HTERT RPE-1 (cell line): Measurements from ENCODE around the gene LRRC73.
"Not testable (repeated sequence)": the region's sequence is repeated elsewhere in the genome, so short reads cannot be mapped to it uniquely, and the experiment has no call there.

Experiments used
- in situ Hi-C: fragments of 300-500 bp; cut with MboI; formaldehyde crosslinking; loops from 4 replicates; pipeline ENCODE4 v1.14.3; 2020; ENCODE audit warnings: low sequenced_read_pairs

LRRC73 gene, protein sequence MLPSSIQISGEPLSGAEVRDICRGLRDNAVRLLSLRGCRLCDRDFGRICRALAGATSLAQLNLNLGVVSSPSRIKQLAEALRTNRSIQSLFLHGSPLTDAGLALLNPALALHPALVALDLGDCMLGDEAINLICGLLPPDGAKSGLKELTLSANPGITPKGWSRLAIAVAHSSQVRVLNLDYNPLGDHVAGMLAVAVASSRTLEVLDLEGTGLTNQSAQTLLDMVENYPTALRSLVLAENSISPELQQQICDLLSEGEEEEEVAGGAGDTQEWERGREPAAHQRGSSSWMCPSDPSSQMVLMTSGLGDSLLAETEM

DNA sequence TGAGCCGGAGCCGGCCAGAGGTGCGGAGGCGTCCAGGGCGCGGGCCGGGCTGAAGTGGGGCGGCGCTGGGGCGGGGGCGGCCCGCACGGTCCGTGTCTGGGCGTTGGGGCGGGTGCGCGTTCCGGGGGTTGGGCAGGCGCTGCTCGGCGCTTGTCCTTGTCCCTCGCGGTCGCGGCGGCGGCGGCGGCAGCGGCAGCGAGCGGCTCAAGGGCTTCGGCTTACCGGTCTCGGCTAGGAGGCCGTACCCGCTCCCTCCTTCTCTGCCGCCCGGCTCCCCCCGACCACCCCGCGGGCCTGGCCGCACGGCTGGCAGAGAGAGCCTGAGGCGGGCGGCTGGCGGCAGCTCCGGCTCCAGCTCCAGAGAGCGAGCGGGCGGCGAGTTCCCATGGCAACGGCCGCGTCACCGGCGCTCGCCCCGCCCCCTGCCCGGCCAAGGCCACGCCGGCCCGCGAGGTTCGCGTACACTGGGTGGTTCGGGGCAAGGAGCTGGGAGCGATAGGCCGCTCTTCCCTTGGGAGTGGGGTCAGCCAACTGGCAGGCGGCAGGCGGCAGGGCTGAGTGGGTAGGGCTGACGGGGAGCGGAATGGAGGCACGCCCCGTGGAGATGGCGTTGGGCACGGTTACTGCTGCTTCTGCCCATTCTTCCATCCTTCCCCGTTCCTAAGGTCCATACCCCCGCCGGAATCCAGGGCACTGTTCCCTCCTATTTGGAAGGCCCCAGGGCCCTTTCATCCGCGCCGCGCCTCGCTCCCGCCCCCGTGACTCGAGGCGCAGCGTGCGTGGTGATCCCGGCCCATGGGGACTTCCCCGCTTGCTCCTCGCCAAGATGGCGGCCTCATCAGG is at the start of gene LRRC73:
TSS of gene LRRC73 (minus strand) at position 363 of the 843 bp plus-strand sequence. CDS start 561 bp downstream, outside the sequence.
- in situ Hi-C loops, result no loop called here

DNA sequence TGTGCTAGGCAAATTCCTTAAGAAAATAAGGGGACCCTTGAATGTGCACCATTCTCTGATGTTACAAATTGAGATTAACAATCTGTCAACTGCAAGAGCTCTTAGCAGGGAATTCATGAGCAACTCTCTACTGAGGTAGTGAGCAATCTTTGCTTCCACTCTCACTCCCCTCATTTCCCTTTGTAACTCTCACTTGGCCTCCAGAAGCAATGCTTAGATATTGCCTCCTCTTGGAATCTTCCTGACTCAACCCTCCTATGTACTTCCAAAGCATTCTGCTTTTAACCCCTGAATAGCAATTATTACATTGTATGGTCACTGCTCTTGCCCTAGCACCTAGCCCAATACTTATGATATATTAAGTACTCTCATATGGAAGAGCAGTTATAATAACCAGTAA is 49.2 kb upstream of the LRRC73 start:
- in situ Hi-C loops, result no loop called here

DNA sequence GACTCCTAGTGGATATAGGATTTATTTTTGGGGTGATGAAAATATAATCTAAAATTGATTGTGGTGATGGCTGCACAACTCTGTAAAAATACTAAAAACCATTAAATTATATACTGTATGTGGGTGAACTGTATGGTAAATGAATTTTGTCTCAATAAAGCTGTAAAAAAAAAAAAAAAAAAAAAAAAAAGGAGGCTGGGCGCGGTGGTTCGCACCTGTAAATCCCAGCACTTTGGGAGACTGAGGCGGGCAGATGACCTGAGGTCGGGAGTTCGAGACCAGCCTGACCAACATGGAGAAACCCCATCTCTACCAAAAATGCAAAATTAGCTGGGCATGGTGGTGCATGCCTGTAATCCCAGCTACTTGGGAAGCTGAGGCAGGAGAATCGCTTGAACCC is 47.5 kb upstream of the LRRC73 start:
- in situ Hi-C loops, result not testable (repeated sequence)

DNA sequence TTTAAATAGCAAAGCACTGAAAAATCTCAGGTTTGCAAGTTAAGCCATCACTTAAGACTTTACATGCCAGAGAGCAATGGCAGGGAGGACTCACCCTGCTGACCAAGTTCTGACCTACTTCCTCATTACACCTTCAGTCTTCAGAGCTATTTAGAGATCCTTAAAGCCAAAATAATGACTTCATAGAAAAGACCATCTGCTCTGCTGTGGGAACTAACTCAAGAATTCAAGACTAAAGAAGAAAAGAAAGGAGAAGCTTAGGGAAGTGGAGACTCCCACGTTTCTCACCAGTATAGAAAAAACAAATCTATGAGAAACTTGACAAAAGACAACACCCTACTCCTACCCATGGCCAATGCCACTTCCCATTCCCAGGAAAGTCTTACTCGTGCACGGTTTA is 37.1 kb upstream of the LRRC73 start:
- in situ Hi-C loops, result no loop called here

DNA sequence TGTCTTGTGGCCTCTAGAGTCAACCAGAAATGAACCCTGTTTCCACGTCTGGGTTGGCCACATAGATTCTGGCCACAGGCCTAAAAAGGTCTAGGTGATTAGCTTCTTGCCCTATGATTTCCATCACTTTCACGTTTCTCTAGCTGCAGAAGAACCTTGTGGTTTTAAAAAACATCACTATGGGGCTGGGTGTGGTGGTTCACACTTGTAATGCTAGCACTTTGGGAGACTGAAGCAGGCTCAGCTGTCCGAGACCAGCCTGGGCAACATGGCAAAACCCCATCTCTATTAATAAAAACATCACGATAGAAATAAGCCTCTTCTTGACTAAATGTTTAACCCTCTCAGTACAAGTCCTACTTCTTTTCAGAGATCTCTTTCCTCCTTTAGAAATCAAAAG is 34.3 kb upstream of the LRRC73 start:
- in situ Hi-C loops, result no loop called here

DNA sequence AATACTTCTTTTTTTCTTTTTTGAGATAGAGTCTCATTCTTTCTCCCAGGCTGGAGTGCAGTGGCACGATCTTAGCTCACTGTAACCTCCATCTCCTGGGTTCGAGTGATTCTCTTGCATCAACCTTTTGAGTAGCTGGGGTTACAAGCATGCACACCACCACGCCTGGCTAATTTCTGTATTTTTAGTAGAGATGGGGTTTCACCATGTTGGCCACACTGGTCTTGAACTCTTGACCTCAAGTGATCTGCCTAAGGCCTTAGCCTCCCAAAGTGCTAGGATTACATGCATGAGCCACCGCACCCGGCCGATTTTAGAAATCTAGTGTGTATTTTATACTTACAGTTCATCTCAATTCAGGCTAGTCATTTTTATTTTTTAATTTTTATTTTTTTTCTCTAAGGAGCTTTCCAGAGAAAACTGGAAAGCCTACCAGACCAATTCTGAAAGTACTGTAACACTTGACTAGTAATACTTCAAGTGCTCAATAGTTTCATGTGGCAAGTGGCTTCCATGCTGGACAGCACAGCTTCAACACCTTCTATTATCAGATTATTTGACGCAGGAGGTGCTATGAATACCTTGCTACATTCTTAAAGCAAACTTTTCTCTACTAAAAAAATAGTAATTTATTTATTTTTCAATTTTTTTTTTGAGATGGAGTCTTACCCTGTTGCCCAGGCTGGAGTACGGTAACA is 31.8 kb upstream of the LRRC73 start:
- in situ Hi-C loops, result no loop called here

DNA sequence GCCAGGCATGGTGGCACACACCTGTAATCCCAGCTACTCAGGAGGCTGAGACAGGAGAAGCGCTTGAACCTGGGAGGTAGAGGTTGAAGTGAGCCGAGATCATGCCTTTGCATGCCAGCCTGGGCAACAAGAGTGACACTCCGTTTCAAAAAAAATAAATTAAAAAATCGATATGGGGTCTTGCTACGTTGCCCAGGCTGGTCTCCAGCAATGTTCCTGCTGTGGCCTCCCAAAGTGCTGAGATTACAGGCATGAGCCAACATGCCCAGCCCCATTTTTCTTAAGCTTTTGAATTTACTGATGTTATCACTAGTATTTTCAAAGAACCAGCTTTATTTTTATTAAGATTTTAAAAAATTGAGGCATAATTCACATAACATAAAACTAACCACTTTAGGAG is 30.4 kb upstream of the LRRC73 start:
- in situ Hi-C loops, result no loop called here

DNA sequence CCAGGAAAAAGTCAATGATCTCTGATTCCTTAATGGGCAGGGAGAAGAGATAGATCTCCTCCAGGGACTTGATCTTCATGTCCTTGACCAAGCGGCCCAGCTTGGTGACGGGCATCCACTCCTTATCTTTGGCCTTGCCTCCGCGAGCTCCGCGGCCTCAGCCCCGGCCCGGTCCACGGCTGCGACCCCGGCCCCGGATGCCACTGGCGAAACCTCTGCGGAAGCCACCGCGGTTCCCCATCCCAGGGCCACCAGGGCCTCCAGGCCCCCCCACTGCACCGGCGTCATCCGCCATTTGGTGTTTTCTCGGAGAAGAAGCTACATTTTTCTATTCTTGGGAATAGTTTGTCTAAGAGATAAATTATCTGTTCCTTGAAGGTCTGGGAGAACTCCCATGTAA is 29.3 kb upstream of the LRRC73 start:
- in situ Hi-C loops, result not testable (repeated sequence)

DNA sequence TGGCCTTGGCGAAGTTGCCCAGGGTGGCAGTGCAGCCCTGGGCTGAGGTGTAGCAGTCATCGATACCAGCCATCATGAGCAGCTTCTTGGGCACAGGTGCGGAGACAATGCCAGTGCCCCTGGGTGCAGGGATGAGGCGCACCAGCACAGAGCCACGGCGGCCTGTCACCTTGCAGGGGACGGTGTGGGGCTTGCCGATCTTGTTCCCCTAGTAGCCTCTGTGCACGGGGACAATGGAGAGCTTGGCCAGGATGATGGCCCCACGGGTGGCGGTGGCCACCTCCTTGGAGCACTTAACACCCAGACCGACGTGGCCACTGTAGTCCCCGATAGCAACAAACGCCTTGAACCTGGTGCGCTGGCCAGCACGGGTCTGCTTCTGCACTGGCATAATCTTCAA is 28.8 kb upstream of the LRRC73 start:
- in situ Hi-C loops, result not testable (repeated sequence)

DNA sequence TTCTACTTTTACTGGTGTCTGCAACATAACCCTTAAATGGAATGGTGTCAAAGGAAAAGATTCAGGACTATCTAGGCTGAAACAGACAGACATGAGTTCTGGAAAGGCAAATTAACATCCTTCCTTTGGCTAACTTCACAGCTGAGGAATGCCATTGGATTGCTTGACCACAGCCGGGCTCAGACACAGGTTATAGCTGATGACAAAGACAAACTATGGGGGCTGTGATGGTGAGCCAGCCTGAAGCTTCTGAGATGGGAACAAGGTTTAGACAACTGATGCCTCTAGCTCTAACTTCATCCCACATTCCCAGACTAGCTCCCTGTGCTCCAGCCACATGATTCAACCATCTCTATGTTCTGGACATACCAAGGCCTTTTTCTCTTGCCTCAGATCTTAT is 22.1 kb upstream of the LRRC73 start:
- in situ Hi-C loops, result no loop called here

DNA sequence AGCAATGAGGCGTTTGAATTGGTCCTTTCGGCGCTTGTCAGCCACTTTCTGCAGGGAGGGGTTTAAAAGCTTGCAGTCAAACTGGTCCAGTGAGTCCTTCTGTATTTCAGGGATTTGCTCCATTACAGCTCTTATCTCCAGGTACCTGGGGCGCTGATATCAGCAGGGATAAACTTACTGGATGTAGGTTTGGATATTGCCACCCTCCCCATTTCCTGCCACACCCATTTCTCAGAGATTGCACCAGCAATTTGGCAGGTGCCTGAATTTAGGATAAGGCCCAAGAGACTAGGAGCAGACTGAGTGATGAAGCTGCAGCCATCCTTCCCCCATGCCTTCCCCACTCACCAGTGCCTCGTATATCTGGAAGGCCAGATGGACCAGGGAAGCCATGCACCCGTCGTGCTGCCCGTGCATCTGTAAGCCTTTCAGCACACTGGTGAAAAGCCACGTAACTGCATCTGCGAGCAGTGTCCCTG is 14.4 kb upstream of the LRRC73 start:
- in situ Hi-C loops, result no loop called here

DNA sequence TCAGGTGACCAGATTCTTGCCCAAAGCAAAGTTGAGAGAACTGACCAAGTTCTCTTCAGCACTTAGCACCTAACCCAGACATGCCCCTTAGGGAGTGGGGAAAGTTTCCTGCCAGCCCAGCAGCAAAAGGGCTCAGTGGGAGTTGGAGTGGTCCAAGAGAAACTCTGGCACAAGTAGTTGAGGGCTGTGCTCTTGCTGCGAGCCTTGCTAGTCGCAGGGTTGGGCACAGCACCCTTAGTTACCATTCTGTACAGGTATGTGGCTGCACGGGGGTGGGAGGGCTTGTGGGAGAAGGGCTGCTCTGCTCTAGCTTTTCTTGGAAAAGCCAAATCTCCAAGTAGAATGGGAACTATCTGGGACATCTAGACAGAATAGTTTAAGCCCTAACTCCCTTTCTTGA is 13.1 kb upstream of the LRRC73 start:
- in situ Hi-C loops, result no loop called here

DNA sequence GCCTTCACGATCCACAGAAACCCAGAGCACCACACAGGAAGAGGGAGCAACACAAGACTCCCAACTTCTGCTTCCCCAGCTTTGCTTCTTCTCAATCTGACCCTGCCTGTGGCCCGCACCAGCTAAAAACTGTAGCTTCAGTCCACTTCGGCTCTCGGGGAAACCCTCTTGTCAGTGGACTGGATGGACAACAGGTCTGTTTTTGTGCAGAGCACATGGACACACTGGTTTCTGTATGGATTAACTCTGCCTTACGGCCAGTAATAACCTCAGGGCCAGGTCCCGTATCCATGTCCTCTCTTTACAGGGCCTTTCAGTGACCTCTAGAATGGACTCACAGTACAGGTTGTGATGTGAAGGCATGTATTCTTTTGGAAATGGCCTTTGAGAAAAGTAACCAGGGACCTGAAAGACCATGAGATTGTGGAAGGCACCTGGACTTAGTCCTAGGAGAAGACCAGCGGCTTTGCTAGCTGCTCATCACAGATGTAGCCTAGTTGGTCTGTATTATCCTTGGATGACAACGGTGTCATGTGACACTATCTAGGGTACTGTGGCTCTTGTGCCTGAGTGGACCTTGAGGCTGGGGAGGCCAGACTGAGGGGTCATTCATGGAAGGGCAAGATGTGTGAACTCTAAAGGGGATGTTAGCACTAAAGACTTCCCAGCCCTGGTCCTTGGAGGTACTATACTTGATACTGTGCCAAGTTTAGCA is 12.6 kb upstream of the LRRC73 start:
- in situ Hi-C loops, result no loop called here

DNA sequence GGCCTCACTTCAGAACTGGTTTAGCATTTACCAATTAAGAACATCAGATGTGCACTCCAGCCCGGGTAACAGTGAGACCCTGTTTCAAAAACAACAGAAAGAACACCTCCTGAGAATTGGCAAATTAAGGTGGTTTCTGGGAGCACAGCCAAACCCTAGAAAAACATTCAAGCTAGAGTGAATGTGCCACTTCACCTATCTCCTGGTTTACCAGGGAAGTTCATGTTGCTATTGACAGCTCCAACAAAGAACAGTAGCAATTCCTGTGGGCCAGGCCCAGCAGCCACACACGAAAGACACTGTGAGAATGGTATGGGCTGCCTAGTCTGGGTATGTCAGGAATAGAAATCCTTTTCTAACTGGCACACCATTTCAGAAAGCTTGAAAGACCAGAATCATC is 11.7 kb upstream of the LRRC73 start:
- in situ Hi-C loops, result no loop called here

DNA sequence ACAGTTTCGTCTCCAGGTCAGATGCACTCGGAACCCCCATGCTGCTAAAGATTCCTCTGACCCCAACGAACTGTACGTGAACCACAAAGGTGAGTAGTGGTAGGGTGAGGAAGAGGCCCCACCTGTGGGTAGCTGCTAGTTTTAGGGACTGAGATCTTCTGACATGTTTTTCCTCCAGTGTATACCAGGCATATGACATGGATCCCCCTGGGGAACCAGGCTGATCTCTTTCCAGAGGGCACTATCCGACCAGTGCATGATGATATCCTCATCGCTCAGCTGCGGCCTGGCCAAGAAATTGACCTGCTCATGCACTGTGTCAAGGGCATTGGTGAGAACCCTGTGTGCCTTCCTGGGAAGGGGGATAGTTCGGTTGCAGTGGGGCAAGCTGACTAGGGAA is 10.0 kb upstream of the LRRC73 start:
- in situ Hi-C loops, result no loop called here

DNA sequence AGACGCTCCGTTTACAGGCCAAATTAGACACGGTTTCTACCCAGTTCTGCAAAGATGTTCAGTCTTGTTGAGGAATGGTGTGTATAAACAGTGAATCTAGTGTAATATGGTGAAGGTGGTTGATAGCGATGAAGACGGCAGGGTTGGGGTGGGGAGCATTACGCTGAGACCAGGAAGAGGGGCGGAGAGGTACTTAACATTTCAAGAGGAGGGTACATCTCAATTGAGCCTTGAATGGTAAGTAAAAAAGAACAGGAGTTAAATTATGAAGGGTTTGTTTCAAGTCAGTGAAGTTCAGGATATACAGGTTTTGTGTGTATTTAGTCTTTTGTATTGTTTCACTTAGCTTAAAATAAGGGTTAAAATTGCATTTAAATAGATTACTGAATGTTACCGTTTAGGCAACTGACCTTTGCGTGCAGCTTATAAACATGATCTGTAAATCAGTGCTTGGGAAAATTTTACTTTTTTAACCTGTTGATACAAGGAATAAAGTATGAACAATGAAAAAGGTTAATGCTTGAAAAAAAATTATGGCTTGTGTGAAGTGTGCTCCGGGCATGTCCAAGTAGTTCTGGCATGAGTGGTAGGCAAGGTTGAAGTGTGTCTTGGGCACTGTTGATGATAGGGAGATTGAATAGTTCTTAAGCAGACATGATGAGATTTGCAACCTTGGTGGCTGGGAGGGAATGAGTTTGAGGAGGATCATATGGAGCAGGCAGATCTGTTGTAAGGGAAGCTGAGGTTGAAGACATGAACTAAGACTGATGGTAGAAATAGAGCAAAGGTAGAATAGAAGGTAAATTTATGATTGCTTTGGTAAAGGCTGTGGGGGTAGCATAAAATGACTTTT is 7.6 kb upstream of the LRRC73 start:
- in situ Hi-C loops, result no loop called here

DNA sequence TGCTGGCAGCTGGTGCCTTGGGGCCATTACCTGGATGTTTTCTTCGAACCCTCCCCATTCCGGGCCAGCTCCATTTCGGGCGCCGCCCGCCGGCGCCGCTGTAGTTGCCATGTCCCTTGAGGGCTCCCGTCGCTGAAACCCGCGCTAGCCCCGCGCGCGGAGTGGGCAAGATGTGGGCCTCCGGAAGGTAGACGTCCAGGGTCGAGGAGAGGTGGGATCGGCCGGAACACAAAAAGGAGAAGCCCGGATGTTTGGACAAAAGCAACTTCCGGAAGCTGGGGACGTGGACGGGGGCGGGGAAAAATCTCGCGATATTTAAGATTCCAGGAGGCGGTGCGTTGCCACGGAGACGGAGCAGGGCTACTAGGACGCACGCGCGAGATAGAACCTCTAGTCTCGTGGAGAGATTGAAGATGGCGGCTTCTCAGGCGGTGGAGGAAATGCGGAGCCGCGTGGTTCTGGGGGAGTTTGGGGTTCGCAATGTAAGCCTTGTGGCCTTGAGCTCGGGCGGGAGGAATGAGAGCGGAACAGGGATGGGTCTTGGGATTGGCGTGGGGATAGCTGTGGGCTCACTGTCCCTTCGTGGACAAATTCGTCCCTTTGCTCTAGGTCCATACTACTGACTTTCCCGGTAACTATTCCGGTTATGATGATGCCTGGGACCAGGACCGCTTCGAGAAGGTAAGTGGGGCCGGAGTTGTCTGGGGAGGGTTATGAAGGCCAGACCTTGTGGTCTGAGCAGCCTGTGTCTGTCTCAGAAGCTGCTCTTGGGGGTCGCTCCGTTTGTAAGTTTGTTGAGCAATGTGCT is 6.8 kb upstream of the LRRC73 start, which contains the start of the genes POLR1C and YIPF3:
TSS of gene POLR1C (plus strand) at position 393 of the 808 bp plus-strand sequence. CDS start at position 414, 21 bp downstream.
TSS of gene YIPF3 (minus strand) at position 230 of the 808 bp plus-strand sequence. CDS start at position 111, 119 bp downstream.
- in situ Hi-C loops, result no loop called here

DNA sequence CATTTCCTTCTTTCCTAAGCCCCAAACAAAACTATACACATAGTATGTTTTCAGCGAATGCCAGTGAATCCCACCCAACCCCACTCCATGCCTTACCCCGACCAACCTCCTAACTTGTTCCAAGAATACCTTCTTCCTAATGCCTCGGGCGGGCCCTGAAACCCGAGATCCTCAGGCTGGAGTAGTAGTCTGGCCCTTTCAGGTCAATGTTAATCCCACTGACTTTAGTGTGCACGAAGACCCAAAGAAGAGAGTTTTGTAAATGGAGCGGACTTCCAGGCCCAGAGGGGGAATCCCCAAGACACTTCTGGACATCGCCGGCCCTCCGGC is 6.2 kb upstream of the LRRC73 start:
- in situ Hi-C loops, result no loop called here

DNA sequence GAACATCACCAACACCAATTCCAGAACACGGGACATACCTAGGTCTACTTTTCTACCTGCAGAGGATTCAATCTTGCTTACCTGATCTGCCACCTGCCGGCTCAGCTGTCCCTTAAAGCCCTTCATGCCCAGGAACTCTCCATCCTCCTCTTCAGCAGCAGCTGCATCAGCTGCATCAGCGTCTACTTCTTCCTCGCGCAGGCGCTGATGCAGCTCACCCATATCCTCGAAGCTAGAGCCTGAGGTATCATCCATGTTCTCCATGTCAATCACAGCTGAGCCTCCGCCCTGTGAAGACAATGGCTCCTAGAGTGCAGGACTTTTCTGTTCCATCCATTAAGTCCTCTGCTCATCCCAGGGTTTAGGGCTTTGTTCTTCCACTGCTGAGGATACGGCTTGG is 5.7 kb upstream of the LRRC73 start:
- in situ Hi-C loops, result no loop called here
